Stomach (tissue), 4 donors: ENCODE data around the gene RAB8B.

ENCODE experiments used
- POLR2AphosphoS5 ChIP-seq, 3 donors: sonication (generic); formaldehyde crosslinking; IDR thresholded peaks; one replicate each; pipeline ENCODE4 v1.6.1; 2016; ENCODE audit warnings: antibody characterized with exemption in 3 of 3
- TF ChIP-seq, protein P1 (sequence below), 7 experiments: fragments of 450-650 bp in 4 of 7; fragments of 200-600 bp in 3 of 7; sonication (generic) in 3 of 7; IDR thresholded peaks; one replicate each; pipeline ENCODE4 v1.5.1; 2016 to 2019; ENCODE audit warnings: antibody characterized with exemption in 7 of 7, control low read depth in 2 of 7, mild to moderate bottlenecking in 1 of 7

- TF ChIP-seq, protein P1, sequence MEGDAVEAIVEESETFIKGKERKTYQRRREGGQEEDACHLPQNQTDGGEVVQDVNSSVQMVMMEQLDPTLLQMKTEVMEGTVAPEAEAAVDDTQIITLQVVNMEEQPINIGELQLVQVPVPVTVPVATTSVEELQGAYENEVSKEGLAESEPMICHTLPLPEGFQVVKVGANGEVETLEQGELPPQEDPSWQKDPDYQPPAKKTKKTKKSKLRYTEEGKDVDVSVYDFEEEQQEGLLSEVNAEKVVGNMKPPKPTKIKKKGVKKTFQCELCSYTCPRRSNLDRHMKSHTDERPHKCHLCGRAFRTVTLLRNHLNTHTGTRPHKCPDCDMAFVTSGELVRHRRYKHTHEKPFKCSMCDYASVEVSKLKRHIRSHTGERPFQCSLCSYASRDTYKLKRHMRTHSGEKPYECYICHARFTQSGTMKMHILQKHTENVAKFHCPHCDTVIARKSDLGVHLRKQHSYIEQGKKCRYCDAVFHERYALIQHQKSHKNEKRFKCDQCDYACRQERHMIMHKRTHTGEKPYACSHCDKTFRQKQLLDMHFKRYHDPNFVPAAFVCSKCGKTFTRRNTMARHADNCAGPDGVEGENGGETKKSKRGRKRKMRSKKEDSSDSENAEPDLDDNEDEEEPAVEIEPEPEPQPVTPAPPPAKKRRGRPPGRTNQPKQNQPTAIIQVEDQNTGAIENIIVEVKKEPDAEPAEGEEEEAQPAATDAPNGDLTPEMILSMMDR (IDR thresholded peaks at IDR 0.05), result no peak
- no peak for TF ChIP-seq POLR2AphosphoS5 (IDR thresholded peaks at IDR 0.05)
Measured at GRCh38 chr15:63165166-63165859, 24.1 kb upstream of the RAB8B start.
